ENCODE measurements around the gene FBXO31. TPM values are rescaled to one million over a fixed set of nuclear protein-coding genes. Genes with fewer than 3 reads are reported as not detected.

The FBXO31 gene
- total RNA-seq, 1 donor from 2014 or later: 5.8 TPM

GRCh38 chr16:87322360-87322759 is 61.2 kb downstream of the FBXO31 start:
- Histone ChIP-seq H3K4me1 (peaks cover 5% of the 10 kb centered on the region), H3K27me3 (no peaks in the 10 kb centered on the region), H3K4me2 (no peak overlapping the region), H3K4me3 (no peak overlapping the region), H3K36me3 (no peaks in the 10 kb centered on the region), H3K79me2 (ENCODE audit: low read depth) (peaks cover 17% of the 10 kb centered on the region), H3K9ac (no peak overlapping the region), H4K20me1 (ENCODE audit: low read depth) (no peaks in the 10 kb centered on the region), H3F3A (ENCODE audit: low read depth) (peaks cover 5% of the 10 kb centered on the region), H3K9me3 (ENCODE audit: low read depth) (no peaks in the 10 kb centered on the region), H2AFZ (replicated peaks) (no peak overlapping the region), H3K27ac (no peak overlapping the region)
- H3K36me3 Mint-ChIP-seq: no peaks in the 10 kb centered on the region
- peaks cover 12% of the 10 kb centered on the region for H3K4me1 Mint-ChIP-seq
- no peaks in the 10 kb centered on the region for H3K27me3 Mint-ChIP-seq (ENCODE audit: insufficient read depth, low read depth)
- H3K27ac Mint-ChIP-seq: no peak overlapping the region
- H3K9me3 Mint-ChIP-seq: no peaks in the 10 kb centered on the region
- no peak overlapping the region for H3K4me3 Mint-ChIP-seq
- no peak for DNase-seq (ENCODE audit: low spot score)
- no peak for TF ChIP-seq EZH2 (IDR thresholded peaks at IDR 0.05)
- no peak for TF ChIP-seq EZH2phosphoT487 (IDR thresholded peaks at IDR 0.05)
- TF ChIP-seq CTCF (IDR thresholded peaks at IDR 0.05): no peak

- H3K27me3 Mint-ChIP-seq (ENCODE audit: insufficient read depth, low read depth): peaks cover 3% of the 10 kb centered on the region
- H3K9me3 ChIP-seq (ENCODE audit: low read depth): no peaks in the 10 kb centered on the region
- H3K4me3 Mint-ChIP-seq: no peak overlapping the region
- TF ChIP-seq EZH2phosphoT487 (IDR thresholded peaks at IDR 0.05) (no peak), CTCF (IDR thresholded peaks at IDR 0.05) (no peak), EZH2 (IDR thresholded peaks at IDR 0.05) (no peak)
- no peaks in the 10 kb centered on the region for H3K36me3 Mint-ChIP-seq
- DNase-seq (ENCODE audit: low spot score): no peak
- peaks cover 5% of the 10 kb centered on the region for H3K4me1 ChIP-seq
- no peaks in the 10 kb centered on the region for H3K36me3 ChIP-seq
- no peak overlapping the region for H3K27ac Mint-ChIP-seq
- no peaks in the 10 kb centered on the region for H3K9me3 Mint-ChIP-seq
- no peak overlapping the region for H3K27ac ChIP-seq
- H3K27me3 ChIP-seq: no peaks in the 10 kb centered on the region
- no peaks in the 10 kb centered on the region for H4K20me1 ChIP-seq (ENCODE audit: low read depth)
- H2AFZ ChIP-seq (replicated peaks): no peak overlapping the region
- no peak overlapping the region for H3K4me3 ChIP-seq
- no peak overlapping the region for H3K9ac ChIP-seq
- H3K79me2 ChIP-seq (ENCODE audit: low read depth): peaks cover 17% of the 10 kb centered on the region
- H3F3A ChIP-seq (ENCODE audit: low read depth): peaks cover 12% of the 10 kb centered on the region
- H3K4me1 Mint-ChIP-seq: peaks cover 12% of the 10 kb centered on the region
- H3K4me2 ChIP-seq: no peak overlapping the region
Measured at GRCh38 chr16:87321336-87322107, 62.1 kb downstream of the FBXO31 start.

- peaks cover 5% of the 10 kb centered on the region for H3K4me1 ChIP-seq
- no peak overlapping the region for H2AFZ ChIP-seq (replicated peaks)
- no peak overlapping the region for H3K4me3 Mint-ChIP-seq
- no peak for DNase-seq (ENCODE audit: low spot score)
- H4K20me1 ChIP-seq (ENCODE audit: low read depth): no peaks in the 10 kb centered on the region
- H3K36me3 ChIP-seq: no peaks in the 10 kb centered on the region
- H3K36me3 Mint-ChIP-seq: no peaks in the 10 kb centered on the region
- peaks cover 17% of the 10 kb centered on the region for H3K79me2 ChIP-seq (ENCODE audit: low read depth)
- no peak overlapping the region for H3K4me2 ChIP-seq
- no peaks in the 10 kb centered on the region for H3K9me3 ChIP-seq (ENCODE audit: low read depth)
- no peak overlapping the region for H3K9ac ChIP-seq
- H3K4me3 ChIP-seq: no peak overlapping the region
- no peaks in the 10 kb centered on the region for H3K27me3 ChIP-seq
- H3K4me1 Mint-ChIP-seq: peaks cover 11% of the 10 kb centered on the region
- peaks cover 3% of the 10 kb centered on the region for H3K27me3 Mint-ChIP-seq (ENCODE audit: insufficient read depth, low read depth)
- no peak overlapping the region for H3K27ac Mint-ChIP-seq
- peaks cover 14% of the 10 kb centered on the region for H3F3A ChIP-seq (ENCODE audit: low read depth)
- no peaks in the 10 kb centered on the region for H3K9me3 Mint-ChIP-seq
- no peak overlapping the region for H3K27ac ChIP-seq
- TF ChIP-seq CTCF (IDR thresholded peaks at IDR 0.05) (no peak), EZH2 (IDR thresholded peaks at IDR 0.05) (no peak), EZH2phosphoT487 (IDR thresholded peaks at IDR 0.05) (no peak)
Measured at GRCh38 chr16:87320510-87321227, 62.9 kb downstream of the FBXO31 start.

Data from neural progenitor cell (in vitro differentiated cells).